ENCODE results near the gene DOCK3. TPM values are rescaled to one million over a fixed set of nuclear protein-coding genes. Genes with fewer than 3 reads are reported as not detected.
"Not testable (repeated sequence)": the region's sequence is repeated elsewhere in the genome, so short reads cannot be mapped to it uniquely, and the experiment has no call there.

Gene DOCK3
- total RNA-seq, 1 donor from 2014 or later = 0.51 TPM

GRCh38 chr3:50986726-50987125 lies 312.0 kb downstream of the DOCK3 start:
- peak; percentile 5 for DNase-seq

- no peak for DNase-seq
Observed at GRCh38 chr3:50994537-50994936, 319.8 kb downstream of the DOCK3 start.

GRCh38 chr3:50995085-50995824 lies 320.5 kb downstream of the DOCK3 start:
- no peak for DNase-seq

- DNase-seq = no peak
Observed at GRCh38 chr3:51002495-51002894, 327.8 kb downstream of the DOCK3 start.

- peak; percentile 1 for DNase-seq
Observed at GRCh38 chr3:51004235-51004634, 329.5 kb downstream of the DOCK3 start.

- no peak for DNase-seq
Observed at GRCh38 chr3:51024121-51024520, 349.4 kb downstream of the DOCK3 start.

- DNase-seq = peak; percentile 73
Observed at GRCh38 chr3:51024765-51025632, 350.3 kb downstream of the DOCK3 start.

GRCh38 chr3:51031666-51032065 lies 356.9 kb downstream of the DOCK3 start:
- no peak for DNase-seq

GRCh38 chr3:51035630-51036029 lies 360.9 kb downstream of the DOCK3 start:
- DNase-seq = no peak

- no peak for DNase-seq
Observed at GRCh38 chr3:51044982-51045381, 370.3 kb downstream of the DOCK3 start.

GRCh38 chr3:51052562-51052961 lies 377.8 kb downstream of the DOCK3 start:
- no peak for DNase-seq

GRCh38 chr3:51057121-51057520 lies 382.4 kb downstream of the DOCK3 start:
- peak; percentile 4 for DNase-seq

GRCh38 chr3:51063053-51063452 lies 388.3 kb downstream of the DOCK3 start:
- peak; percentile 15 for DNase-seq

- peak; percentile 15 for DNase-seq
Observed at GRCh38 chr3:51075221-51075775, 400.6 kb downstream of the DOCK3 start.

GRCh38 chr3:51082363-51082762 lies 407.6 kb downstream of the DOCK3 start:
- no peak for DNase-seq

- DNase-seq = no peak
Observed at GRCh38 chr3:51083490-51083889, 408.8 kb downstream of the DOCK3 start.

- not testable (repeated sequence) for DNase-seq
Observed at GRCh38 chr3:51092141-51092540, 417.4 kb downstream of the DOCK3 start.

GRCh38 chr3:51094838-51095237 lies 420.1 kb downstream of the DOCK3 start:
- DNase-seq = not testable (repeated sequence)

- DNase-seq = peak; percentile 67
Observed at GRCh38 chr3:51099794-51100535, 425.2 kb downstream of the DOCK3 start.

- DNase-seq = no peak
Observed at GRCh38 chr3:51100536-51100851, 425.8 kb downstream of the DOCK3 start.

GRCh38 chr3:51102396-51102795 lies 427.7 kb downstream of the DOCK3 start:
- DNase-seq = peak; percentile 33

- DNase-seq = no peak
Observed at GRCh38 chr3:51106242-51106876, 431.6 kb downstream of the DOCK3 start.

All from tongue (tissue), 2 donors.